VCaP (cell line): Measurements from ENCODE around the gene RPRD1B.

Experiments used
- H3K27ac ChIP-seq: fragments of 450-650 bp; 2 replicates; pipeline ENCODE4 v1.5.1; 2017
- CTCF ChIP-seq: fragments of 450-650 bp; conservative IDR thresholded peaks from 2 replicates; pipeline ENCODE4 v1.5.1; 2017; ENCODE audit warnings: mild to moderate bottlenecking, moderate library complexity

Gene RPRD1B

GRCh38 chr20:38132156-38132909 is 98.8 kb downstream of the RPRD1B start:
- no peak for TF ChIP-seq CTCF
- H3K27ac ChIP-seq, result no peak overlapping the region; the same call in 1 of the 2 replicates

GRCh38 chr20:38132910-38133501 is 99.5 kb downstream of the RPRD1B start:
- TF ChIP-seq CTCF, result no peak

GRCh38 chr20:38133680-38134426 is 100.3 kb downstream of the RPRD1B start:
- TF ChIP-seq CTCF, result no peak
- peak overlapping the region; percentile 71 for H3K27ac ChIP-seq

More at GRCh38 chr20:38132910-38133501, 99.5 kb downstream of the RPRD1B start:
- peak overlapping the region; percentile 71; the same call in 1 of the 2 replicates for H3K27ac ChIP-seq

- H3K27ac ChIP-seq, result peak overlapping the region; percentile 71
- TF ChIP-seq CTCF, result no peak
Observed at GRCh38 chr20:38134427-38135270, 101.1 kb downstream of the RPRD1B start.

DNA sequence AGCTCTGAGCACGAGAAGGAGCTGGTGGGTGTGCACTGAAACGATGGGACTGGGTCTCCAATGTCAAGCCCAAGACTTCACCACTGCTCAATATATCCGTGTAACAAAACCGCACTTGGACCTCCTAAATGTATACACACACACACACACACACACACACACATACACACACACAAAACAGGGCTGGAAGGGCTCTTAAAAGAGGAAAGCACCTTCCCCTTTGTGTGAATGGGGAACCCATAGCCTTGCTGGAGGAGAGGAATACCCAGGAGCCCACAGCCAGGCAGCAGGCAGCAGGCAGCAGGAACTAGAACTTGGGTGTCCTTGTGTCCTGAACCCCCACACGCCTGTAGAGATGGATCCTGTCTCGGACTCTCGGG is 101.7 kb downstream of the RPRD1B start:
- TF ChIP-seq CTCF, result no peak
- peak overlapping the region; percentile 71 for H3K27ac ChIP-seq

- H3K27ac ChIP-seq, result peak overlapping the region; percentile 71
Observed at GRCh38 chr20:38135651-38136420, 102.3 kb downstream of the RPRD1B start.

More at GRCh38 chr20:38135651-38136420, 102.3 kb downstream of the RPRD1B start:
- TF ChIP-seq CTCF, result no peak
